Right kidney (tissue), 9 donors: ENCODE data around the gene RAF1.
"Not testable (repeated sequence)": the region's sequence is repeated elsewhere in the genome, so short reads cannot be mapped to it uniquely, and the experiment has no call there.

Experiments
- DNase-seq: peaks from one replicate; pipeline ENCODE4 v3.0.0-alpha.2; 2016
- long read RNA-seq, 8 donors: transcript quantifications; one replicate each; lab custom pipeline, GENCODE V29; 2026

Gene RAF1
- long read RNA-seq, donor 1, transcript RAF1-201 (17 exons, 3,300 nt), result major isoform, 12 of 23 reads
- long read RNA-seq, donor 1, partial matches to known transcripts, result 11 of 23 reads
- long read RNA-seq, donor 1, other reads (novel, unspliced or antisense), result 0 of 23 reads
- long read RNA-seq, donor 2, partial matches to known transcripts, result 0 of 3 reads
- long read RNA-seq, donor 2, other reads (novel, unspliced or antisense), result 0 of 3 reads
- long read RNA-seq, donor 3, partial matches to known transcripts, result 0 of 4 reads
- long read RNA-seq, donor 3, other reads (novel, unspliced or antisense), result 0 of 4 reads
- long read RNA-seq, donor 4, transcript RAF1-201 (17 exons, 3,300 nt), result major isoform, 5 of 20 reads
- long read RNA-seq, donor 4, partial matches to known transcripts, result 14 of 20 reads
- long read RNA-seq, donor 4, other reads (novel, unspliced or antisense), result 0 of 20 reads
- long read RNA-seq, donor 5, transcript RAF1-201 (17 exons, 3,300 nt), result major isoform, 9 of 9 reads
- long read RNA-seq, donor 5, partial matches to known transcripts, result 0 of 9 reads
- long read RNA-seq, donor 5, other reads (novel, unspliced or antisense), result 0 of 9 reads
- long read RNA-seq, donor 6, transcript RAF1-201 (17 exons, 3,300 nt), result major isoform, 10 of 52 reads
- long read RNA-seq, donor 6, partial matches to known transcripts, result 37 of 52 reads
- long read RNA-seq, donor 6, other reads (novel, unspliced or antisense), result 0 of 52 reads
- long read RNA-seq, donor 7, transcript RAF1-201 (17 exons, 3,300 nt), result major isoform, 6 of 35 reads
- long read RNA-seq, donor 7, partial matches to known transcripts, result 28 of 35 reads
- long read RNA-seq, donor 7, other reads (novel, unspliced or antisense), result 0 of 35 reads
- long read RNA-seq, donor 8, transcript RAF1-201 (17 exons, 3,300 nt), result major isoform, 14 of 32 reads
- long read RNA-seq, donor 8, partial matches to known transcripts, result 16 of 32 reads
- long read RNA-seq, donor 8, other reads (novel, unspliced or antisense), result 0 of 32 reads

DNA sequence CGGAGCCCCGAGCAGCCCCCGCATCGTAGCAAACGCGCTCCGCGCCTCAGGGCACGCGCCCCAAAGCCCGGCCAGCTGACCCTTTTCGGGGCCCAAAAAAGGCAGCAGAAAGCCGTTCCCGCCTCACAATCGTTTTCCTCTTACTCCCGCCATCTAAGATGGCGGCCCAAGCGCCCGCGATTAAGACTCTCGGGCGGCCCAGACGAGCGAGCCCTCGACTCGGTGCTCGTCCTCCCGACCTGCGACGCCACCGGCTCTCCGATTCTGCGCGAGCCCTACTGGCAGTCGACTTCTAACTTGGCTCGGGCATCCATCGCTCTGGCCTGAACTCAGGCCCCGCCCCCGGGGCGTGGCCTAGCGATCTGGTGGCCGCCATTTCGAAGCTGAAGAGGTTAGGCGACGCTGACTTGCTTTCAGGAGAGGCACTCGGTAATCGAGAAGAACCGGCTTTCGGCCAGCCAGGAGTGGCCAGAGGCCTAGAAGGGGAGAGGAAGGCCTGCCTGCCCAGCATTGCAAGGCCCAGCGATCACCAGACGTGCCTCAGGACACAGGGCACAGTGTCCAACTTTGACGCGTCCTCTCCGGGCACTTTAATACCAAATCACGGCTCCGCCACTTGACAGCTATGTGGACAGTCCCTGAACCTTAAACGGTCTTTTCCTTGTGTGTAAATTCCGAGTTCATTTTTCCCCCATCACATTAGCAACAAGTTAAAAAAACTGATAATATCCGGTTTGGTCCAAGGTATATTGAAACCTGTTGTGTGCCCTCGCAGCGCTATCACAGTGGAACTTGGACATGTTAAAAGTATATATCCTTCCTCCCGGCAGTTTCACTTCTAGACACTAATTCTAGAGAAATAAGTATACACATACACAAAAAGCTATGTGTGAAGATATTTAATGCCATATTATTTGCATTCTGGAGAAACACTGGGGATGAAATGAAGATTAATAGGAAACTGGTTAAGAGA, at the start of gene RAF1:
RAF1 (minus strand) TSS at position 182 of the 973 bp plus-strand sequence. CDS start 45,396 bp downstream, outside the sequence.
- DNase-seq, result peak; percentile 92

DNA sequence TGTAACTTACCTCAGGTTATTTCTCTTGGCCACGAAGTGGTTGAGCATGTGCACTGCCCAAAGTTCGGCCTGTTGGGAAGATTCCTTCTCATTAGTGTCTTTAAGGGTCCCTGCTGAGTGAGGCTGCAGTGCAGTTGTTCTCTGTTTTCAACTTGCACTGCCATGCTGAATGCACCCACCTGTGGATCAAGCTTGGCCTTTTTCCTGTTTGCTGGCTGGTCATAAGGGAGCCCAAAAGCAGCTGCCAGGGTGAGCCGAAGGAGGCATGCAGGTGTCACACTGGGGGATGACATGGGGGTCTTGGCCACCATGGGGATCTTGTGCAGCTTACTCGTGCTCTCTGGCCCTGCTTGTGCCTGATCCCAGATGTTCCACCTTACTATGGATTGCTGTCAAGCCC, 46.1 kb upstream of the RAF1 start:
- DNase-seq, result no peak

DNA sequence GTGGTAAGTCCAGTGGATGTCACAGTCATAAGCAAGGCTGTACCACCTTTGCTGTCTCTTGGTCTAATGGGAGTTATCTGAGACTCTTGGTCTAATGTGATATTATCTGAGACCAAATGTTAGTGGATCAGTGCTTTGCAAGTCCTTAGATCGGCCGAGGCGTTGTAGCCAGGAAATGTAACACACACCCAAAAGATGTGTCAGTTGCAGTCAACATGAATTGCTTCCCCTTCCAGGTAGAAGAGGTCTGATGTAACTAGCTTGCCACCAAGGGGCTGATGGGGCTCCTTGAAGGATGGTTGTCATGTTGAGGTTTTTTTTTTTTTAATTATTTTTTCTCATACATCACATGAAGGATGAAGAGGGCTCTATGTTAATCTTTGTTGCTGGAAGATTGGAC, 45.4 kb upstream of the RAF1 start:
- no peak for DNase-seq

DNA sequence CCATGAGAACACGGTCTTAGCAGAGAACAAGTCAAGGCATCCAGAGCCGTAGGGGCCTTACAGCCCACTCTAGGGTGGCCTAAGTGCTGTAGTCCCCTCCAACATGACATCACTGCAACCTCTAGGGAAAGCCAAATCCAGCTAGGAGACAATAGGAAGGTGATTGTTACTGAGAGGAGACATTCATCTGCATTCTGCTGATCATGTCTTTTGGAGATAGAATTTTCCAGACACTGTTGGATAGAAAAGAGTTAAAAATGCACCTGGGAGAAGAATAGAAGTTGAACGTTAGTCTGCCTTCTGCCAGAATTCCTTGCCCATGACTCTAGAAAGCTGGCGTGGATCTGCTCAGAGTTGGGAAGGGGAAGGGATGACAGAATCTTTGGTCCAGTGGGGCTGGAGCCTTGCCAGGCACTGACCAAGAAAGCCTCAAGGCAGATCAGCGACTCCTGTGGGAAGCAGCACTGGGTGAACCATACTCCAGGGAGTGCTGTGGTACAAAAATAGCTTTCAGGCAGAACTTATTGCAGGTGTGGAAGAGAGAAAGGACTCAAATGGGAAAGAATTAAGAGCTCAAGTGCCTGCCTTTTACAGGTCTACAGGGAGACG, 44.8 kb upstream of the RAF1 start:
- DNase-seq, result no peak

DNA sequence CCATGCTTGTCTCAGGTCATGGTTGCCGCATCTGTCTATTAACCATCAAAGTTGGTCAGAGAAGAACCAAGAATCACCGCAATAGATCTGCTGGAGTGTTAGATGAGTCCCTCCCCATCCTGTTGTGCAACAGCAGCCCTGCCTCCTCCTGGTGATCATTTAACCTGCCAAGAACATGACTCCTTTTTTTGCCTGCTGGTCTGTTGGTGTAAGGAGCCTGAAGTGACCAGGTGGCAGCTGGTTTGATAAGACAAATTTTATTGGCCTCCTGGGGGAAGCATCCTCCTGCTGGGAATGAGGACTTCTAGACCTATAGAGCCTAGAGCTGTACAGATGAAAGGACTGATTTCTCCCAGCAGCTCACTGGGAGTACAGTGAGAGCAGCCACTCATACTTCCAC, 43.5 kb upstream of the RAF1 start:
- no peak for DNase-seq

DNA sequence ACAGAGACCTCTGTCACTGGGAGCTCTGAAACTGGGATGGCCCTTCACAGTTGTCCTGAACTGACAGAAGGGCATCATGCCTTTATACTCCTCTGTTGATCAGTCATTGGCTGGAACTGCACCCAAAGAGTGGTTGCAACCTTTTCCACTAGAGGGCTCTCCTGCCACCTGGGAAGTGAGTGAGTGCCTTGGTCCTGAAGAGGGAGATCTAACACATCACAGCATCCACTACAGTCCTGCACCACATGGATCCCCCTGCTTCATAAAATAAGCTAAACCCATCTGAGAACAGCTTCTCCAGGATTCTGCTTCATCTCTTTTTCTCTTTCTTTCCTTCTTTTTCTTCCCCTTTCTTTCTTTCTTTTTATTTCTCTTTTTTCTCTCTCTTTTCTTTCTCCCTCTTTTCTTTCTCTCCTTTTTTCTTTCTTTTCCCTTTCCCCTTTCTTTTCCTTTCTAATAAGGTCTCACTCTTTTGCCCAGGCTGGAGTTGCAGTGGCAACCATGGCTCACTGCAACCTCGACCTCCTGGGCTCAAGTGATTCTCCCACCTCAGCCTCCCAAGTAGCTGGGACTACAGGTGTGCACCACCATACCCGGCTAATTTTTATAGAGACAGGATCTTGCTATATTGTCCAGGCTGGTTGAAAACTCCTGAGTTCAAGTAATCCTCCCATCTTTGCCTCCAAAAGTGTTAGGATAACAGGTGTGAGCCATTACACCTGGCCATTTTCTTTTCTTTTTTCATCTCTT, 42.8 kb upstream of the RAF1 start:
- no peak for DNase-seq

DNA sequence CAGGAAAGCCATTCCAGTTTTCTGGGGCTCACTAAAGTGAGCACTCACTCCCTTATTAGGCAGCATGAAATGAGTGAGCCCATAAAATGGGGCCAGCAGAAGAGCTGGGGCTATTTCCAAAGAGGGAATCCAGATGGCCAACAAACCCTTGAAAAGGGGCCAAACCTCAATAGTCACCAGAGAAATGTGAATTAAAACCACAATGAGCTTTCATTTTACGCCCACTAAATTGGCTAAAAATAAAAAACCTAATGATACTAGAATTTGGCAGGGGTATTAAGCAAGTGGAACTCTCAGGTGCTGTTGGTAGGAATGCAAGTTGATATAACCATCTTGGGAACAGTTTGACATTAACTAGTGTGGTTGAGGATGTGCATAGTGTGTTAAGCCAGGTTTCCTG, 42.1 kb upstream of the RAF1 start:
- no peak for DNase-seq

DNA sequence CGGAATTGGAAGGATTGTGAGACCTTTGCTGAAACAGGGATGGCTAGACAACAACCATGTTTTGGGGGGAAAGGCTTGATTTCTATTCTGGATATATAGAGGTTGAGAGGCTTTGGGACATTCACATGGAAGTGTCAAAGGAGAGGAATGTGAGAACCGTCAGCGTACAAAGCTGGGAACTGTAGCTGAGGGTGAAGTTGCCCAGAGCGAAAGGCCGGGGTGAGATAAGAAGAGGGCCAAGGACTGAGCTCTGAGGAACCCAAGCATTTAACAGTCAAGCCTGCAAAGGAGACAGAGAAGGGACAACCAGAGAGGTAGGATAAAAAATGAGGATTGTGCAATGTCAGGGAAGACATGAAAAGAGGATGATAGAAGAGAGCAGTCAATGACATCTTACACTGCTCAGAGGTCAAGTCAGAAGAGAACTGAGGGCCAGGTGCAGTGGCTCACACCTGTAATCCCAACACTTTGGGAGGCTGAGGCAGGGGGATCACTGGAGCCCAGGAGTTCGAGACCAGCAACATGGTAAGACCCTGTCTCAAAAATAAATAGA, 41.5 kb upstream of the RAF1 start:
- DNase-seq, result no peak

DNA sequence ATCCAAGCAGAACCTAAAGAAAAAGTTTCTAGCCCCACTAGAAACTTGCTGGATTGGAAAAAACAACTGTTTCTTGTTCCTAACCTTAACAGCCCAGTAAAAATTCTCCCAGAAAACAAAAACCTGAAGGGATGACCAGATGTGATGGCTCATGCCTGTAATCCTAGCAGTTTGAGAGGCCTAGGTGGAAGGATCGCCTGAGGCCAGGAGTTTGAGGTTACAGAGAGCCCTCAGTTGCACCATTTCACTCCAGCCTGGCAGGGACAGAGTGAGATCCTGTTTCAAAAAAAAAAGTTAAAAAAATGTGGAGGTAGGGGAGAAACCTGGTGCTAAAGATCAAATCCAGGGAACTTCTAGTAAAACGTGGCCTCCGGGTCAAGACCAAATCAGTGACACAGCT, 38.6 kb upstream of the RAF1 start:
- no peak for DNase-seq

DNA sequence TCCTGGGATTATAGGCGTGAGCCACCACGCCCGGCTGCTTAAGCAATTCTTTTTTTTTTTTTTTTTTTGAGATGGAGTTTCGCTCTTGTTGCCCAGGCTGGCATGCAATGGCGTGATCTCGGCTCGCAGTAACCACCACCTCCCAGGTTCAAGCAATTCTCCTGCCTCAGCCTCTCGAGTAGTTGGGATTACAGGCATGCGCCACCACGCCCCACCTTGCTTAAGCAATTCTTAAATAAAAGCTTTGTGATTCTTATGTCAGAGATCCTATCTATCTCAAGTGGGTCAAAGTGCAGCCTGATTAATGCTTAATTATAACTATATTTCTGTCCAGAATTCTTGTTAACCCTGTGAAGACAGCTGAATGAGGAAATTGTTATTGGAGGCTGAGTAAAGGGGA, 37.7 kb upstream of the RAF1 start:
- DNase-seq, result not testable (repeated sequence)

DNA sequence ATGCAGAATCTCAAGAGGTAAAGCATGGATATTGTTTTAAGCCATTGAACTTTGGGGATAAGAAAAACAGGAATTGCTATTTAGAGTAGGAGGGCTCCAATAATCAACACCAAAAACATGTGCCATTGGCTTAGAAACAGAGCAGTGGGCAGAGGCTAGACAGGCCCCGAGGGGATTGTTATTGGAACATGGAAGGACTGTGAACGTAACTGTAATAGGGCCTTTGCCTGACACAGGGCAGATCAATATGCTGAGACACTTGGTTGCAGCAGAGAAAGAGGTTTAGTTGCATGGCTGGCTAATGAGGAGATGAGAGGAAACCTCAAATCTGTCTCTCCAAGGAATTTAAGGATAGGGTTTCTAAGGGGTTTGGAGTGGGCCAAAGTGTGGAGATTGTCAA, 36.9 kb upstream of the RAF1 start:
- no peak for DNase-seq

DNA sequence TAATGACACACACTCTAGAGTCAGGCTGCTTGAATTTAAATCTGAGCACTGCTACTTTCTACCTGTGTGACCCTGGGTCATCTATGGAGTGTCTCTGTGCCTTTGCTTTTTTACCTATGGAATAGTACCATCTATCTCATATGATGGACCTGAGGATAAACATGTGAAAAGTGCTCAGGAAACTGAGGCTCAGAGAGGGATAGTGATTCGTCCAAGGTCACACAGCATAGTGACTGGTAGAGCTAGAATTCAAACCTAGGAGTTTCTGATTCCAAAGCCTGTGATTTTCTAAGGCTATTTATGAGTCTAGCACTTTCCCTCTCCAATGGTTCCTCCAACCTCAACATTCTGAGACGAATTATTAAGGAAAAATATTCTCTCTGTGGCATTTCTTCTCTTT, 32.0 kb upstream of the RAF1 start:
- DNase-seq, result no peak

DNA sequence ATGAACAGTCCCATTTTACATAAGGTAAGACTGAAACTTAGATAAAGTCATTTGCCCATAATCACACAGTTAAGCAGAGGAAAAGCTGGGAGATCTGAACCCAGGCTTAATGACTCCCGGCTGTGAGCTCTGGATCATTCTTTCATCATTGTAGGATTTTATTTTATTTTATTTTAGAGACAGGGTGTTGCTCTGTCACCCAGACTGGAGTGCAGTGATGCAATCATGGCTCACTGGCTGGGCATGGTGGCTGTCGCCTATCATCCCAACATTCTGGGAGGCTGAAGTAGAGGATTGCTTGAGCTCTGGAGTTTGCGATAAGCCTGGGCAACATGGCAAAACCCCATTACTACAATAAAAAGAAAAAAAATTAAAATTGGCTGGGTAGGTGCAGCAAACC, 31.2 kb upstream of the RAF1 start:
- DNase-seq, result no peak

DNA sequence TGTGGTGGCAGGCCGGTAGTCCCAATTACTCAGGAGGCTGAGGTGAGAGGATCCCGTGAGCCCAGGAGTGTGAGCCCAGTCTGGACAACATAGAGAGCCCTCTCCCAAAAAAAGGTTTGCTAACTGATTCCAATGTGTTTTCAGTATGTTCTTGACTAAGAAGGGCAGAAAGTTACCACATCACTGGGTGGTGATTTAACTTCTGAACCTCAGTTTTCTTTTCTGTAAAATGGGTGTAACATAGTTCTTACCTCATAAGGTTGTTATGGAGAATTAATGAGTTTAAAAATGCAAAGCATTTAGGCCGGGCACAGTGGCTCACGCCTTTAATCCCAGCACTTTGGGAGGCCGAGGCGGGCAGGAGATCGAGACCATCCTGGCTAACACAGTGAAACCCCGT, 28.5 kb upstream of the RAF1 start:
- DNase-seq, result no peak

DNA sequence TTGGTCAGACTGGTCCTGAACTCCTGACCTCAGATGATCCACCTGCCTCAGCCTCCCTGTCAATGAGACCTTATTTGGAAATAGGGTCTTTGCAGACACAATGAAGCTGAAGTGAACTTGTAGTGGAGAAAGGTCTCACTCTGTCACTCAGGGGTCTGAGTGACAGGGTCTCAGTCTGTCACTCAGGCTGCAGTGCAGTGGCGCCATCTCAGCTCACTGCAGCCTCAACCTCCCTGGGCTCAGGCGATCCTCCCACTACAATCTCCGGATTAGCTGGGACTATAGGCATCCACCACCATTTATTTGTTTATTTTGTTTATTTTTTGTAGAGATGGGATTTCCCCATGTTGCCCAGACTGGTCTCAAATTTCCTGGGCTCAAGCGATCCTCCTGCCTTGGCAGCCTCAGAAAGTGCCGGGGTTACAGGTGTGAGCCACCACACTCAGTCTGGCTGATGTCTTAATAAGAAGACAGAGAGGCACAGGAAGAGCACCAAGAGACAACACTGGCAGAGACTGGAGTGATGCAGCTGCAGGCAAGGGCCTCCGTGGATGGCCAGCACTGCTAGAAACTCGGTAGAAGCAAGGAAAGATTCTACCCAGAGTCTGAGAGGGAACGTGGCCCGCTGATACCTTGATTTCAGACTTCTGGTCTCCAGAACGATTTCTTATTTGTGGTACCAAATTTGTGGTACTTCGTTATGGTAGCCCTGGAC, 26.2 kb upstream of the RAF1 start:
- no peak for DNase-seq

DNA sequence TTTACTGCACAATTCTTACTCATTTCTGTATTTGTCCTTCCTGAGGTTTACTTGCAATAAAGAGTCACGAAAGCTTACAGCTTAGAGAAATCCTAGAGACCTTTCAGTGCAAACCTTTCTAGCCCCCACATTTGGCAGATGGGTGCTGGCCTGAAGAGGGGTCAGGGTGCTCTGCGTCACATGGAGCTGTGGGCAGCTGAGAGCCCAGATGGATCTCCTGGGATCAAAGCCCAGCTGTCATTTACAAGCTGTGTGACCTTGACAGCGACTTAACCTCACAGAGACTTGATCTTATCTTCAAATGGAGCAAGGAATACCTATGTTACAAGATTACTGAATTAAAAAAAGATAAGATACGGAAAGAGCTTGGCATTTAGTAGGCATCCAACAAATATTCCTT, 24.0 kb upstream of the RAF1 start:
- DNase-seq, result no peak

DNA sequence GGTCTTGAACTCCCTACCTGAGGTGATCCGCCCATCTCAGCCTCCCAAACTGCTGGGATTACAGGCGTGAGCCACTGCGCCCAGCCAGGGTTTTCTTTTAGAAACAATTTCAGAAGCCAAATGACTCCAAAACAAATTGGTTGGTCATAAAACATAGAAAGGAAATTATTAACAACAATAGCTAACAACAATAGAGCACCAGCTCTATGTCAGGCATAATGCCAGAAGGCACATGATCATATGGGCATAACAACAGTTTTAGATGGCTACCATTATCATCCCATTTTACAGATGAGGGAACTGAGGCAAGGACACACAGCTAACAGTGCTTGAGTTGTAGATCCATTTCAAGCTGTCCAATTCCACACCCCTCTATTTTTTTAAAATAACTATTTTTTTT, 22.2 kb upstream of the RAF1 start:
- DNase-seq, result no peak

DNA sequence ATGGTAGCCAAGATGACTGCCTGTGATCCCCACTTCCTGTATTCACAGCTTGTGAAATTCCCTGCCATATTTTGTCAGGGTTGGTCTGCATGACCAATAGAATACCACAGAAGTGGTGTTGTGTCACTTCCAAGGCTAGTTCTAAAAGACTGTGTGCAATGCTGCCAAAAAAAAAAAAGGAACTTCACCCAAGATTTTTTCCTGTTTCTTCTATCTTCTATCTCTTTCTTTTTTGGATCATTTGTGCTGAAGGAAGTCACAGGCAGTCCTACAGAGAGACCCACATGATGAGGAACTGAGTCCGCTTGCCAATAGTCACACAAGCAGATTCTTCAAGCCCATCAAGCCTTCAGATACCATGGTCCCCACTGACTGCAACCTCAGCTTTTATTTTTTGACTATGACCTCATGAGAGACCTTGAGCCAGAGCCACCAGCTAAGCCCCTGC, 18.1 kb upstream of the RAF1 start:
- no peak for DNase-seq

DNA sequence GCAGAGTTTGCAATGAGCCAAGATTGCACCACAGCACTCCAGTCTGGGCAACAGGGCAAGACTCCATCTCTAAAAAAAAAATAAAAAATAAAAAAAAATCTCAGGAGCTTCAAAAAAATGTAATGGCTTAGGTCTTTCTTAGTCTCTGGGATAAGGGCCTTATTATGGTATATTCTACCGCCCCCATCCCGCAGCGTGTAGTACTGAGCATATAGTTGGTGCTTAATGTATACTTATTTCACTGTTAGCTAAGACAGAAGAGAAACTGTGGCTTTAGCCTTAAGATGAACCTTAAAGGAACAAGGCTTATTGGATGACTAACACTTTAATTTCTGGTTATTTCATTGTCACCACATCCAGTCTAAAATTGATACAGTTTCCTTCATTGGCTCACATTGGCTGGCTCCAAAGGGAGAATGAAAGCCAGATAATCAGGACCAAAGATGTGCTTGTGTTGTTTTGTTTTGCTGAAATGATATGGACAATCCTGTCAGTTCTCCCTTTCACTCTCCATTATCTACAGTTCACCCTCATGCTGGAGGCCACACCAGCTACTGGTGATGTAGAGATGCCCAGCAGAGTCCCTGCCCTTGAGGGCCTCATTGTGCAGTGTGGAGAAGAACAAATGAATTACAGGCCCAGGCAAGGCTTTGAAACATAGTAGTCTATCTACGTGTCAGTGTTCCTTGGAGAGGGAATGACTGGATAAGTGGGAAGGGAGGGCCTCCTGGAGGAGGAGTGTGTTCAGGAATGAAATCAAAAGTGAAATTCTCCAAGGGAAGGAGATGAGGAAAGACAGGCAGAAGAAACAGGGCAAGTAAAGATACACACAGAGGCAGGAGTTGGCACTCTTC, 17.4 kb upstream of the RAF1 start:
- DNase-seq, result no peak
